Breast epithelium (tissue), 3 donors: Measurements from ENCODE around the gene UBA7.

ENCODE experiments used
- CTCF ChIP-seq, 3 donors: fragments of 450-650 bp; IDR thresholded peaks; one replicate each; pipeline ENCODE4 v1.5.1; 2016 to 2017; ENCODE audit warnings: antibody characterized with exemption in 3 of 3, mild to moderate bottlenecking in 3 of 3, moderate library complexity in 3 of 3
- POLR2A ChIP-seq: fragments of 450-650 bp; IDR thresholded peaks from one replicate; pipeline ENCODE4 v1.6.1; 2016; ENCODE audit warnings: antibody characterized with exemption, mild to moderate bottlenecking, moderate library complexity

GRCh38 chr3:49780080-49780974 lies 33.4 kb downstream of the UBA7 start:
- TF ChIP-seq CTCF (IDR thresholded peaks at IDR 0.05): no peak
- TF ChIP-seq POLR2A: no peak
